Adrenal gland (tissue), 5 donors: ENCODE data around the gene CXCR5.

Experiments
- CTCF ChIP-seq, 6 experiments: fragments of 450-650 bp in 4 of 6; fragments of 200-600 bp in 2 of 6; sonication (generic) in 1 of 6; IDR thresholded peaks; 1 replicate in 5 of 6; 2 replicates in 1 of 6; pipeline versions ENCODE4 v1.5.1 to v1.8.0; 2016 to 2021; ENCODE audit warnings: antibody characterized with exemption in 6 of 6, mild to moderate bottlenecking in 2 of 6, moderate library complexity in 1 of 6
- POLR2A ChIP-seq, 2 donors: fragments of 450-650 bp; IDR thresholded peaks; one replicate each; pipeline ENCODE4 v1.6.1; 2017; ENCODE audit warnings: antibody characterized with exemption in 2 of 2, mild to moderate bottlenecking in 2 of 2, moderate library complexity in 1 of 2
- donor health status: DM: no; HTN: no; CAD: no.

- TF ChIP-seq CTCF (IDR thresholded peaks at IDR 0.05), result no peak
- no peak for TF ChIP-seq POLR2A (IDR thresholded peaks at IDR 0.05)
Measured at GRCh38 chr11:118897721-118898310, 14.1 kb downstream of the CXCR5 start.
